GM12874 (cell line): ENCODE results near the gene OPALIN.

Source experiments
- CTCF ChIP-seq: IDR thresholded peaks from 2 replicates; pipeline ENCODE4 v1.5.1; 2011; ENCODE audit warnings: low read depth, mild to moderate bottlenecking, control low read depth, low read length, moderate library complexity; ENCODE audit not compliant: insufficient read depth

OPALIN gene

GRCh38 chr10:96374004-96374403 is 15.2 kb upstream of the OPALIN start:
- TF ChIP-seq CTCF = no peak

GRCh38 chr10:96371356-96371755 is 12.6 kb upstream of the OPALIN start:
- no peak for TF ChIP-seq CTCF

- TF ChIP-seq CTCF = peak; percentile 83
Observed at GRCh38 chr10:96370584-96371157, 11.9 kb upstream of the OPALIN start.

- no peak for TF ChIP-seq CTCF
Observed at GRCh38 chr10:96369890-96370583, 11.2 kb upstream of the OPALIN start.

GRCh38 chr10:96368971-96369370 is 10.2 kb upstream of the OPALIN start:
- no peak for TF ChIP-seq CTCF

GRCh38 chr10:96367470-96367869 is 8.7 kb upstream of the OPALIN start:
- TF ChIP-seq CTCF = no peak

GRCh38 chr10:96366508-96366907 is 7.7 kb upstream of the OPALIN start:
- TF ChIP-seq CTCF = no peak
